ENCODE measurements around the gene PARK7.

Gene PARK7

DNA sequence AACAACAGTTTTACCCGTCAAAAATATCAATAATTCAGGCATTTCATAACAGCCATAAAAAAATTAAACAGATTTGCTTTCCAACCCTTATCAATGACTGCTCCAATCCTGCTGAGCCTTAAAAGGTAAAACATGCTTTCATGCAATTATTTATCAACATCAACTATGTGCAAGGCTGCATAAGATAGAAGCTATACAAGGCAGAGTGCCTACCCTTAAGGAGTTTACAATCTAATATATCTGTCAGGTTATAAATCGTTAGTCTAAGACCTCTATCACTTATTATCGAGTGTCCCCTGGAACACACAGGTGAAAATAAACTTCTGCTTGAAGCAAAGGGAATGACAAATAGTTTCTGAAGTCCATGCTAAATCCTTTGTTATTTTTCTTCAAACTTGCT is 62.8 kb downstream of the PARK7 start:
- no peak for DNase-seq (ENCODE audit: low read depth)

DNA sequence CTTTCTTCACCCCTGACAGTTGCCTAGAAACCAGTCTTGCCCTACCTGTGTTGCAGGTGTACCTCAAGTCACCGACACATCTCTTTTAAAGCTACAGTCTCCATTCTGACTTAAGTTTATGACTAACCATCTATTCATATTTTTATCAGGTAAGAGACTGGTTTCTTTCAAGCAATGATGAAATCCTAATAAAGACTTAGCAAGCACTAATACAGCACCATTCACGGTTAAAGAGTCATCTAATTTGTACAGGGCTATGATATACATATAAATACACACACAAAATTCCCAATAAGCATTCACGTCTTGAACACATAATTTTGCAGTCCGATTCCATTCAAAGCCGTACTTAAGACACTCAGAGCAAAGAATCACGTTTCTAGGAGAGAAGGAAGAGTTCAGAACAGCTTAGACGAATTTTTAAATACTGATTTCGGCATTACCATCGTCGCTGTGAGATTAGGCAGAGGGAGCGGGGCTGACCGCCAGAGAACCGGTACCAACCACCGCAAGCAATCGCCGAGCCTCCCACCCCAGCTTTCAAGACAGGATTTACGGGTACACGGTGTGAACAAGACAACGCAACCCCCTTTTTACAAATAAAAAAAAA is 63.7 kb downstream of the PARK7 start:
- DNase-seq (ENCODE audit: low read depth): no peak

DNA sequence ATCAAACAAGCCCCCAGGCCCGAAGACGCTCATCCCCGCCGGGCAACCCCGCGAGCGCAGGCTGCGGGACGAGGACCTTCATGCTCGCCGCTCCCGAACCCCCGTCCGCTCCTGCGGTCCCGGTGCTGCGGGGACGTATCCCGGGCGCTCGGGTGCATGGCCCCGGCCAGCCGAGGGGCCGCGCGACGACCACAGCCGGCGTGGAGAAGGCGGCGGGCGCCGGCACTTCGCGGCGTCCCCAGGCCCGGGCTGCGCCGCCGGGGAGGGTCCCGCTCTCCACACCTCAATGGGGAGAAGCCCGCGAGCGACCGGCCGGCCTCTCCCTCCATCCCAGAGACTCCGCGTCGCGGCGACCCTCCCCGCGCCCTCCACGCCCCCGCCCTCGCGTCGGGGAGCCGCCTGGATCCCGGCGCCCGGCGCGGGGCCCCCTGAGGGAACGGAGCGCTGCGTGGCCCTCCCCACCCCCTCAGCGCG is 64.2 kb downstream of the PARK7 start:
- DNase-seq (ENCODE audit: low read depth): no peak

DNA sequence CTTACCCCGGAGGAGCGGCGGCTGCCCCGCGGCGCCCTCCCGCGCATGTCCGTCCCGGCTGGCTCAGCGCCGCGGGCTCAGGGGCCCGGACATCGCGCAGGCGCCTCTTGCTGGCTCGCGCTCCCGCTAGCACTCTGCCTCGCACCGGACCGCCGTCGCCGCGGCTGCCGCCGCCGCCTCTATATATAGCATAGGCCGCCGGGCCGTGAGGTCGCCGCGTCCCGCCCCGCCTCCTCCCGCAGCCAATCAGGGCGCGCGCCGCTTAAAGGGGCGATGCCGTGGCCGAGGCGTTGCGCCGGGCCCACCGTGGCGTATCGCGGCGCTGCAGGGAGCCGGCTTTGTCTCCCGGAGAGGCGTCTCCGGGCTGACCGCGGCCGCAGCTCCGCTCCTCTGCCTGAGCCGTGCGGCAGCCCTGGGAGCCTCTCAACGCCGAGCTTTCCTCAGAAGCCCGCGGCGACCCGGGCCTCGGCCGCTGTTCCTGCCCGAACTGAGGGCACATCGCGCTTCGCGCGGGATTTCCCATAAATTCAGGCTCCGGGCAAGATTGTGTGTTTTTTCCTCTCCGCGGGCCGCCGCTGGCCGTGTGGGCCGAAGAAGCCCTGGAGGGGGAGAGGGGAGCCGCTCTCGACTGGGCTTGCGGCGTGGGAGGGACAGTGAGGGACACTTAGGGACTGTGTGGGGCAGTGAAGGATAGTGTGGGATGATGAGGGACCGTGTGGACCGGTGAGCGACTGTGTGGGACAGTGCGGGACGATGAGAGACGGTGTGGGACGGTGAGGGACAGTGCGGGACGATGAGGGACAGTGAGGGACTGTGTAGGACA is 64.9 kb downstream of the PARK7 start, which contains the start of gene ERRFI1:
TSS of gene ERRFI1 (minus strand) at position 157 of the 823 bp plus-strand sequence. CDS start 10,690 bp downstream, outside the sequence.
- DNase-seq (ENCODE audit: low read depth): peak; percentile 85

GRCh38 chr1:8026976-8027747 is 65.7 kb downstream of the PARK7 start:
- DNase-seq (ENCODE audit: low read depth): no peak

- peak; percentile 83 for DNase-seq (ENCODE audit: low read depth)
These were observed 66.4 kb downstream of the PARK7 start for GRCh38 chr1:8027748-8028570.

DNA sequence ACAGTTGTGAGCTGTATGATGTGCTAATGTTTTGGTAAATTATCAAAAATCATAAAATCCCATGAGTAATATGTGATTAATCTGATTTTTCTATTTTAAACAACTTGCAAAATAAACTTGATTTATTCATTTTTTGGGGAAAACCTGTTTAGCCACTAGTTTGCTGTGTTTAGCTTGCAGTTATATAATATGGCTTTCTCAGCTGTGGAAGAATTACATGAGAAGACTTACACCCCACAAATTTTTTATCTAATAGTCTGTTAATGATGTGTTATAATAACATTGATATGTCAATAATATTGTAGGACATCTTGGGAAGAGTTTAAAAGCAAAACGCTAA is 67.0 kb downstream of the PARK7 start:
- DNase-seq (ENCODE audit: low read depth): no peak

DNA sequence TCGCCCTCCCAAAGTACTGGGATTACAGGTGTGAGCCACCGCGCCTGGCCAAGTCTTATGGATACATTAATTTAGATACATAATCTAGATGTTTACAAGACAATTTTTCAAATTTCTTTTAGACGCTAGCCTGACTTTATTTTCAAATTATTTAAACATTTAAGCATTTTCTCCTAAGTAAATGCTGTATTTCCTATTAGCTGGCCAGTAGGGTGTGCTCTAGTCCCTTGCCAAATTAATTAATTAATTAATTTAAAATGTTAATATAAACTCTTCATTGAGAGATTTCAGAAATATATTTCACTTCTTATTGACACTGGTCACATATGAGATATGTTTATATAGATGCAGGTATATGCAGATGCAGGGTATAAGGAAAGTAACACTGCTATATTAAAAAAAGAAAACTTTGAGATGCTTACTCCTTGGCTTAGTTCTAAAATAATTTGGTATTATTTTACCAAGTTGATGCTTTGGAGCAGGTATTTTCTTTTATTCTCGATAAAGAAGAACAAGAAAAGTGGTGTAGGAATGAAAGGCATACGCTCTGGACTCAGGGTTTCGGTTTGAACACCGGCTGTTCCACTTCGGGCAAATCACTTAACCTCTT is 69.8 kb downstream of the PARK7 start:
- DNase-seq (ENCODE audit: low read depth): no peak

DNA sequence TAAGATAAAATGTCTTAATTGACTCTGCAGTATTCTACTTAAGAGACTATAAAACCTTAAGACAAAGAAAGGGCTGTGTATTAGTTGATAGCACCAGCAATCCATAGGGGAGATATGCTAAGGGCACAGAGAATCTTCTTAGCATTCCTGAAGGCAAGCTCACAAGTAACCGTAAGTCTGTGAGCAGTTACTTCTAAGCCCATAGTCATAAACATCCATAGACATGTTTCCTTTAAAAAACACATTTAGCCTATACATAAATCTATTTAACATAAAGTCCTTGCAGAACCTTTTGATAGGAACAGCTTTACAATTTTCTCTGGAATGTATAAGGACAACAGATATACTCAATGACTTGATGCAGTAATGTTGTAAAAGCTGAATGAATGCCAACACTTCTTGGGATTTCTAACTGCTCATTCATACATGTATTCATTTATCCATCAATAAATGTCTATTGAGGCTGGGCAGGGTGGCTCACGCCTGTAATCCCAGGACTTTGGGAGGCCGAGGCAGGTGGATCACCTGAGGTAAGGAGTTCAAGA is 70.9 kb downstream of the PARK7 start:
- no peak for DNase-seq (ENCODE audit: low read depth)

DNA sequence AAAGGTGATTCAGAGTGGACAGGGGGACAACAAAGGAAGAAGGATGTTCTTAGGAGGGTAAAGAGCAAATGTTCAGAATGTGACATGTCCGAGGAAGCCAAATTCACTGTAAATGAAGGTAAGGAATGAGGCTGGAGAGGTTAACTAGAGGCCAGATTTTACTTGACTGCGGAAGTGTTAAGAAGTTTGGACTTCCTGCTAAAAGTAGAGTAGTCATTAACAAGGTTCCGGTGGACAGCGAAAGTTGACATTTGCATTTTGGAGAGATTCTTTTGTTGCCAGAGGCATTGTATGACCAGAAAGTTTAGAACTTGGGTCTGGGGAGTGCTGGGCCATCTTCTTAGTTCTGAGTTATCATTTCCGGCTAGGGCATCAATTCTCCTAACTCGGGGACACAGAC is 71.8 kb downstream of the PARK7 start:
- DNase-seq (ENCODE audit: low read depth): no peak

Data from GM04504 (cell line).